GM10248 (cell line): ENCODE results near the gene LYRM4.

Experiments
- CTCF ChIA-PET: fragments of 300-600 bp; sonication (Branson Sonifier 250); formaldehyde crosslinking; extraction: SDS; loops from one replicate; lab custom pipeline; 2021; ENCODE audit warnings: antibody characterized with exemption; lab: Yijun Ruan, JAX
- POLR2A ChIA-PET: fragments of 350-650 bp; sonication (Branson Sonifier 250); formaldehyde crosslinking; extraction: SDS; loops from one replicate; lab custom pipeline; 2020; ENCODE audit warnings: antibody characterized with exemption; lab: Yijun Ruan, JAX
- DNase-seq: peaks from one replicate; pipeline ENCODE4 v3.0.0; 2012; ENCODE audit errors: extremely low spot score
- CTCF ChIP-seq: IDR thresholded peaks from 2 replicates; pipeline ENCODE4 v1.5.1; 2012; ENCODE audit warnings: mild to moderate bottlenecking, low read depth; ENCODE audit errors: extremely low read depth, missing control alignments, control extremely low read depth

The LYRM4 gene

GRCh38 chr6:5151955-5152401 lies 108.8 kb downstream of the LYRM4 start:
- no peak for TF ChIP-seq CTCF
- POLR2A ChIA-PET: no interaction called here
- no peak for DNase-seq
- CTCF ChIA-PET: interaction anchor here (0.9 to 2.3 kb wide), 3 partner anchors 8 to 151 kb away, joined by 3 to 15 read pairs (median 4); no protein-coding TSS in a partner anchor

DNA sequence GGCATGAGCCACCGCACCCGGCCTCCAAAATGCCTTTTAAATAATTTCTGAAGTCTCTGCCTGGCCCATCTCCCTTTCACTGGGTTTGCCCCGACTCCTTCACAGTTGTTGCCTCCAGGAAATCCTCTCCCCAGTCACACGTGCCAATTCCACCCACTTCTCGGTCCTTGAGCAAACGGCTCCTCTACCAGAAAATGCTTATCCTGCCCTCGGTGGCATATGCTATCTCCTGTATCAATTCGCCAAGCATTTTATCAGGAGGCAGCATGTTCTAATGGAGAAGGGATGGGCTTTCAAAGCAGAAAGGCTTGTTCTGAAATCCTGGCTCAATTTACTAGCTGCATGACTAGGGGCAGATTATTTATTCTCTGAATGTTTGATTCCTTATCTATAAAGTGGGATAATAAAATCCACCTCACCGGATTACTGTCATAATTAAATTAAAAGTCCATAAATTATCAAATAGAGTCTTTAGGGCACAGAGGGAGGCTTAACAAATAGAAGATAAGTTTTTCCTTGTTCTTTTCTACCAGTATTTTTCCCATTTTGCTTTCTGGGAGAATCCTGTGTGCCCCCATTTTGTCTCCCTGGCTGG lies 109.3 kb downstream of the LYRM4 start:
- POLR2A ChIA-PET: no interaction called here
- CTCF ChIA-PET: interaction anchor here (1.2 to 2.3 kb wide), 2 partner anchors 8 to 9 kb away, joined by 4 to 15 read pairs; no protein-coding TSS in a partner anchor
- no peak for TF ChIP-seq CTCF
- no peak for DNase-seq

DNA sequence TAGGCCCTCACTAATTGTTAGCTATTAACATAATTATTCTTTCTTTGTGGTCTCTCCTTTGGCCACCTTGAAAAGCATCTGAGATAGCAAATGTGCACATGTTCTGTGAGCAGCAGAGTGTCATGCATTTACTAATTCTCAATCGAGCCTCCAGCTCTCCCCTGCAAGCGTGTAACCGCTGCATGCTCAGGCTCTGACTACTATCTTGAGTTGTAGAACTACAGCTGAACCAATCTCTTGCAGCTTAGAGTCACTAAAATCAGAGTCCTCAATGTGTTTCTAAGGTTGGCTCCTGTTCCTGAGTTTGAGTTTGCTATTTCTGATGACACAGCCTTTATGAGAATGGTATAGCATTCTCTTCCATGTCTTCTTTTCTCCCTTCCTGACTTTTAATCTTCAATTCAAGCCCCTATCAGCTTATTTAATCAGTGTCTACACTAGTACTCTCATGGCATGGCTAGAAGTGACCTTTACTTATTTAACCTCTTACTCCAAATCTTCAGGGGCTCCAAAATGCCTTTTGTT lies 110.1 kb downstream of the LYRM4 start:
- CTCF ChIA-PET: interaction anchor here (1.2 to 1.3 kb wide), 2 partner anchors 24 to 152 kb away, joined by 3 read pairs; no protein-coding TSS in a partner anchor
- no peak for TF ChIP-seq CTCF
- POLR2A ChIA-PET: no interaction called here
- no peak for DNase-seq

- ChIA-PET POLR2A (no interaction called here), CTCF (interaction anchor here (1.2 to 1.3 kb wide), 2 partner anchors 24 to 153 kb away, joined by 3 read pairs; no protein-coding TSS in a partner anchor)
- DNase-seq: no peak
- TF ChIP-seq CTCF: no peak
Observed at GRCh38 chr6:5149891-5150290, 110.9 kb downstream of the LYRM4 start.

DNA sequence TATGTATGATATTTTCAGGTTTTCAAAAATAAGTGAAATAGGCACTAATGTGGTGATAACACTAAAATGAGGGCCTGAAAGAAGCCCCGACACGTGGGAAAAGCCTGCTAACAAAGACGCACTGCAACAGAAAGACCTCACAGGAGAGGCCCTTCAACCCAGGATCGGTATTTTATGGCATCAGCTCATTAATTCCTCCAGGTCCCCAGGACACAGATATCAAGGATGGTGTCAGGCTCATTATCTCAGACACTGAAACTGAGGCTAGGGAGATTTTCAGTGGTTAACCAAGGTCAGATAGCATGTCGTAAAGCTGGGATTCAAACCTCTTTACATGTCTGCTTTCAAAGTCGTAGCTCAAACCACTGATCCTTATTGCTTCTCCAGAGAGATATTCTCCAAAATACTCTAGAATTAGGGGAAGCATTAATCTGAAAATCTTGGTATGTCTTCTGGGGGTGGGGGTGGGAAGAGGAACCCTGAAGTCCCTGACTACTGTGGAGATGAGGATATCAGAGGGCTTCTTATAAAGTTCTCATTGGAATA lies 111.5 kb downstream of the LYRM4 start:
- no peak for DNase-seq
- CTCF ChIA-PET: interaction anchor here (0.8 to 3.7 kb wide), 7 partner anchors 12 to 334 kb away, joined by 3 to 21 read pairs (median 4); no protein-coding TSS in a partner anchor
- no peak for TF ChIP-seq CTCF
- POLR2A ChIA-PET: no interaction called here

DNA sequence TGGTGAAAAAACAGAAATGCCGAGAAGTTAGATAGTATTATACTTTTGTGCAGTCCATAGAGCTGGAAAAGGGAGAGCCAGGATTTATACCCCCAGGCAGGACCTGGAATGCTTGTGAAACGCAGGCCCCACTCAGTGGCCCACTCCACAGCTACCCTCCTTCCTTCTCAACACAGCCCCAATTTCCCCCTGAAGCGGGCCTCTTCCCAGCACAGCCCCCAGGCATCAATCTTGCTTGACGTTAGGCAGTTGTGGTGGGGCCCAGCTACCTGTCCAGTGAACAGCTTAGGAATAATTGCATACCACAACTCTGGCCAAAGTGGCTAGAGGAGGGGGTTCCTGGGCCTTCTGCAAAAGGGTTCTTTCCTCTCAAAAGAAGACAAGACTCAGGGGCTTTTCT lies 114.4 kb downstream of the LYRM4 start:
- no peak for TF ChIP-seq CTCF
- DNase-seq: no peak
- POLR2A ChIA-PET: no interaction called here
- CTCF ChIA-PET: interaction anchor here (1.2 to 3.7 kb wide), 3 partner anchors 9 to 156 kb away, joined by 3 to 21 read pairs (median 3); no protein-coding TSS in a partner anchor
